KMS-11 (cell line): ENCODE measurements around the gene PHLPP2.
"Not testable (repeated sequence)": the region's sequence is repeated elsewhere in the genome, so short reads cannot be mapped to it uniquely, and the experiment has no call there.

Experiments used
- H2AFZ ChIP-seq: fragments of 200-600 bp; sonication (generic); 2 replicates; pipeline ENCODE4 v1.6.1; 2016; ENCODE audit warnings: antibody characterized with exemption, mixed run types, low read depth
- H3K27ac ChIP-seq: fragments of 200-600 bp; sonication (generic); 2 replicates; pipeline ENCODE4 v1.6.1; 2016; ENCODE audit warnings: mild to moderate bottlenecking, mixed run types
- H3K27me3 ChIP-seq: fragments of 200-600 bp; sonication (generic); 2 replicates; pipeline ENCODE4 v1.6.1; 2017; ENCODE audit warnings: mild to moderate bottlenecking, low read depth, mixed run types, moderate library complexity; ENCODE audit not compliant: insufficient read depth
- H3K36me3 ChIP-seq: fragments of 200-600 bp; sonication (generic); 2 replicates; pipeline ENCODE4 v1.6.1; 2017; ENCODE audit warnings: mild to moderate bottlenecking, mixed run types; ENCODE audit not compliant: insufficient read depth
- H3K4me1 ChIP-seq: fragments of 200-600 bp; sonication (generic); 2 replicates; pipeline ENCODE4 v1.6.1; 2016; ENCODE audit warnings: mild to moderate bottlenecking, low read depth, mixed run types; ENCODE audit not compliant: poor library complexity, severe bottlenecking
- H3K4me2 ChIP-seq: fragments of 200-600 bp; sonication (generic); 2 replicates; pipeline ENCODE4 v1.7.0; 2016; ENCODE audit warnings: mild to moderate bottlenecking, mixed run types
- H3K4me3 ChIP-seq: fragments of 200-600 bp; sonication (generic); IDR thresholded peaks from 2 replicates; pipeline ENCODE4 v1.6.1; 2017; ENCODE audit warnings: low read depth, low read length, mixed read lengths; ENCODE audit not compliant: insufficient read depth
- H3K79me2 ChIP-seq: fragments of 200-600 bp; sonication (generic); 2 replicates; pipeline ENCODE4 v1.6.1; 2016; ENCODE audit warnings: low read depth, mixed run types; ENCODE audit not compliant: insufficient read depth
- H3K9ac ChIP-seq: fragments of 200-600 bp; sonication (generic); 2 replicates; pipeline ENCODE4 v1.6.1; 2016; ENCODE audit warnings: mild to moderate bottlenecking, mixed run types
- H4K20me1 ChIP-seq: fragments of 200-600 bp; sonication (generic); 2 replicates; pipeline ENCODE4 v1.6.1; 2016; ENCODE audit warnings: mild to moderate bottlenecking, mixed run types; ENCODE audit not compliant: insufficient read depth
- TF ChIP-seq, protein P1 (sequence below): fragments of 200-600 bp; sonication (generic); conservative IDR thresholded peaks from 2 replicates; pipeline ENCODE4 v1.6.1; 2017; ENCODE audit warnings: low read depth, mild to moderate bottlenecking, antibody characterized with exemption, low read length, moderate library complexity, mixed read lengths

The PHLPP2 gene

GRCh38 chr16:71618429-71618828 is 106.1 kb downstream of the PHLPP2 start:
- Histone ChIP-seq H3K27me3 (no peaks in the 10 kb centered on the region), H2AFZ (no peak overlapping the region), H3K27ac (no peak overlapping the region), H3K4me3 (no peak overlapping the region), H3K4me1 (peaks cover 10% of the 10 kb centered on the region), H3K79me2 (no peaks in the 10 kb centered on the region), H4K20me1 (no peaks in the 10 kb centered on the region), H3K36me3 (no peaks in the 10 kb centered on the region), H3K4me2 (no peak overlapping the region), H3K9ac (no peak overlapping the region)
- TF ChIP-seq, protein P1, sequence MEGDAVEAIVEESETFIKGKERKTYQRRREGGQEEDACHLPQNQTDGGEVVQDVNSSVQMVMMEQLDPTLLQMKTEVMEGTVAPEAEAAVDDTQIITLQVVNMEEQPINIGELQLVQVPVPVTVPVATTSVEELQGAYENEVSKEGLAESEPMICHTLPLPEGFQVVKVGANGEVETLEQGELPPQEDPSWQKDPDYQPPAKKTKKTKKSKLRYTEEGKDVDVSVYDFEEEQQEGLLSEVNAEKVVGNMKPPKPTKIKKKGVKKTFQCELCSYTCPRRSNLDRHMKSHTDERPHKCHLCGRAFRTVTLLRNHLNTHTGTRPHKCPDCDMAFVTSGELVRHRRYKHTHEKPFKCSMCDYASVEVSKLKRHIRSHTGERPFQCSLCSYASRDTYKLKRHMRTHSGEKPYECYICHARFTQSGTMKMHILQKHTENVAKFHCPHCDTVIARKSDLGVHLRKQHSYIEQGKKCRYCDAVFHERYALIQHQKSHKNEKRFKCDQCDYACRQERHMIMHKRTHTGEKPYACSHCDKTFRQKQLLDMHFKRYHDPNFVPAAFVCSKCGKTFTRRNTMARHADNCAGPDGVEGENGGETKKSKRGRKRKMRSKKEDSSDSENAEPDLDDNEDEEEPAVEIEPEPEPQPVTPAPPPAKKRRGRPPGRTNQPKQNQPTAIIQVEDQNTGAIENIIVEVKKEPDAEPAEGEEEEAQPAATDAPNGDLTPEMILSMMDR: no peak

DNA sequence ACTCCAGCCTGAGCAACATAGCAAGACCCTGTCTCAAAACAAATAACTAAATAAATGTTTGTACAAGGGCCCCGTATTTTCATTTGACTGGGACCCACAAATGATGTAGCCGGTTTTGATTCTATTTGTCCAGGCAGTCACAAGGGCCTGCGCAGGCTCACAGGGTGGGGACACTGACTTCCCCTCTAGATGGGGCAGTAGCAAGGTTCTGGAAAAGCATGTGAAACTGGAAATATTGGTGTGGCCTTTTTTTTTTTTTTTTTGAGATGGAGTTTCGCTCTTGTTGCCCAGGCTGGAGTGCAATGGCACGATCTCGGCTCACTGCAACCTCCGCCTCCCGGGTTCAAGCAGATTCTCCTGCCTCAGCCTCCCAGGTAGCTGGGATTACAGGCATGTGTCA is 109.5 kb downstream of the PHLPP2 start:
- not testable (repeated sequence) for H2AFZ ChIP-seq, H4K20me1 ChIP-seq, H3K4me1 ChIP-seq, H3K79me2 ChIP-seq, H3K4me3 ChIP-seq, H3K36me3 ChIP-seq, H3K4me2 ChIP-seq, H3K9ac ChIP-seq, H3K27me3 ChIP-seq, H3K27ac ChIP-seq

- Histone ChIP-seq H3K4me1 (no peaks in the 10 kb centered on the region), H3K27me3 (no peaks in the 10 kb centered on the region), H3K27ac (no peak overlapping the region), H2AFZ (peak overlapping the region; percentile 44; the same call in 1 of the 2 replicates), H3K4me3 (no peak overlapping the region), H3K36me3 (no peaks in the 10 kb centered on the region), H3K9ac (no peak overlapping the region), H3K79me2 (no peaks in the 10 kb centered on the region), H3K4me2 (peak overlapping the region; percentile 45; the same call in 1 of the 2 replicates), H4K20me1 (no peaks in the 10 kb centered on the region)
- TF ChIP-seq, protein P1: peak; percentile 77
Observed at GRCh38 chr16:71610936-71611871, 113.3 kb downstream of the PHLPP2 start.

DNA sequence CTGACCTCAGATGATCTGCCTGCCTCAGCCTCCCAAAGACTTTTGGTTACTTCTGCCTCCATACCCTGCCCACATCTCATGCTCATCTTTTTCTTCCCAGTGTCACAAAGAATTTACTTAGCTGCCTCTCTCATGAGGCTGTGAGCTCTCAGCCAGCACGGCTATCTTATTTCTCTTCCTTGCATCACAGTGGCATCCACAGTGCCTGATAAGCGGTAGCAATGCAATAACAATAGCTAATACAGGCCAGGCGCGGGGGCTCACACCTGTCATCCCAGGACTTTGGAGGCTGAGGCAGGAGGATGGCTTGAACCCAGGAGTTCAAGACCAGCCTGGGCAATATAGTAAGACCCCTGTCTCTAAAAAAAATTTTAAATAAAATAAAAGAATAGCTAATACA is 114.1 kb downstream of the PHLPP2 start:
- no peak overlapping the region for H3K4me3 ChIP-seq
- H3K27ac ChIP-seq: no peak overlapping the region
- H3K9ac ChIP-seq: no peak overlapping the region
- H3K4me2 ChIP-seq: 0 out of 2 replicates have a peak overlapping the region, but pooled peaks have one; percentile 45
- H3K36me3 ChIP-seq: no peaks in the 10 kb centered on the region
- H4K20me1 ChIP-seq: no peaks in the 10 kb centered on the region
- no peaks in the 10 kb centered on the region for H3K27me3 ChIP-seq
- H2AFZ ChIP-seq: 0 out of 2 replicates have a peak overlapping the region, but pooled peaks have one; percentile 44
- TF ChIP-seq, protein P1: no peak
- H3K4me1 ChIP-seq: no peaks in the 10 kb centered on the region
- H3K79me2 ChIP-seq: no peaks in the 10 kb centered on the region

DNA sequence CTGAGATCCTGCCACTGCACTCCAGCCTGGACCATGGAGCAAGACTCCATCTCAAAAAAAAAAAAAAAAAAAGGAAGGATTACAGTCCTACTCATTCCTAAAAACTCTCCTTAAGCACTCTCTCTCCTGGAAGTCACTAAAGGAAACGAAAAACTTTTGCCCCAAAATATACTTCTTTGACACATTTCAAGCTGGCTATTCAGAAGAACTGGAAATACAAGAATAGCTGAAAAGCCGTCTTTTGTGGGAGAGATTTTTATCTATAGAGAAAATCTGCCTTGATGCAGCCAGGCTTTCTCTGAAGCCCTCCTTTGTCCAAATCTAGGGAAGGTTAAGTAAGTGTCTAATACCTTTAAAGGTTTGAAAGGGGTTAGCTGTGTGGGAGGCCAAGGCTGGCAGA is 115.4 kb downstream of the PHLPP2 start:
- Histone ChIP-seq H3K27ac (no peak overlapping the region), H3K4me2 (no peak overlapping the region)

More for the DNA sequence above, 115.4 kb downstream of the PHLPP2 start:
- Histone ChIP-seq H4K20me1 (no peaks in the 10 kb centered on the region), H2AFZ (no peak overlapping the region), H3K4me1 (no peaks in the 10 kb centered on the region), H3K4me3 (no peak overlapping the region), H3K36me3 (no peaks in the 10 kb centered on the region), H3K27me3 (no peaks in the 10 kb centered on the region), H3K9ac (no peak overlapping the region), H3K79me2 (no peaks in the 10 kb centered on the region)
- TF ChIP-seq, protein P1: no peak
